ENCODE results near the gene TMEM212. TPM values are rescaled to one million over a fixed set of nuclear protein-coding genes. Genes with fewer than 3 reads are reported as not detected.
A peak's percentile ranks its signal among the peaks of the same experiment; 100 is the strongest.
"Not testable (repeated sequence)": the region's sequence is repeated elsewhere in the genome, so short reads cannot be mapped to it uniquely, and the experiment has no call there.

TMEM212 gene
- total RNA-seq, 1 donor from 2014 or later, result not detected

DNA sequence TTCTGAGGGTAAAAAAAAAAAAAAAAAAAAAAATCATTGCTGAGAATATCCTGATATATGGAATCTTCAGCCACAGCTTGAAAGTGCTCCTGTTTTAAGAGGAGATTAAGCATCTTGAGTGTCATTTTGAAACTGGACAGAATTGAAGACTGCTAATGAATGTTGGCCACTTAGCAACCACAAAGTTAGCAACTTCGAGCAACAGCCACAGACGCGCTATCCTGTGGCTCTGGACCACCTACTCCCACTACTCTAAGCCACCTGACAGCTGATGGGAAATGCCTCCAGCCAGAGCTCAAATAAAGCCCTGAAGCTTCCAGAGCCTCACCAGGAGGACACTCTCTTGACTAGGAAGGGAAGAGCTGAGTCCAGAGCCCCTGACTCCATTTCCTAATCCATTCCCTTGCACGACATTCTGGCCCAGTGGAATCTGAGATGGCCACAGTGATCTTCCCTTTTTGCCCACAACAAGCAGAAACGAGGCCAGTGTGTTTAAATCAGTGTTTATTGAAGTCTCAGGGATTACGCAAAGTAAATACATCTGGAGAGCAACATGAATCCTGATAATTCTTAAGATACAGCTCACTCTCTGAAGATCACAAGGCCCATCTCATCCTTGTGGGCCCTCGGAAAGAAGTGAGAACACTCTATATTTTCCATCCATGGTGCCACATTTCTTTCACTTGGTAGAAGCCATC, 58.6 kb downstream of the TMEM212 start:
- H3K9me3 Mint-ChIP-seq (ENCODE audit: unreplicated experiment), result peaks cover 11% of the 10 kb centered on the region
- H3K9ac ChIP-seq (ENCODE audit: low read length), result no peak overlapping the region
- H3K4me3 ChIP-seq (ENCODE audit: insufficient read depth, low read depth, low read length), result no peak overlapping the region
- TF ChIP-seq, protein P1, sequence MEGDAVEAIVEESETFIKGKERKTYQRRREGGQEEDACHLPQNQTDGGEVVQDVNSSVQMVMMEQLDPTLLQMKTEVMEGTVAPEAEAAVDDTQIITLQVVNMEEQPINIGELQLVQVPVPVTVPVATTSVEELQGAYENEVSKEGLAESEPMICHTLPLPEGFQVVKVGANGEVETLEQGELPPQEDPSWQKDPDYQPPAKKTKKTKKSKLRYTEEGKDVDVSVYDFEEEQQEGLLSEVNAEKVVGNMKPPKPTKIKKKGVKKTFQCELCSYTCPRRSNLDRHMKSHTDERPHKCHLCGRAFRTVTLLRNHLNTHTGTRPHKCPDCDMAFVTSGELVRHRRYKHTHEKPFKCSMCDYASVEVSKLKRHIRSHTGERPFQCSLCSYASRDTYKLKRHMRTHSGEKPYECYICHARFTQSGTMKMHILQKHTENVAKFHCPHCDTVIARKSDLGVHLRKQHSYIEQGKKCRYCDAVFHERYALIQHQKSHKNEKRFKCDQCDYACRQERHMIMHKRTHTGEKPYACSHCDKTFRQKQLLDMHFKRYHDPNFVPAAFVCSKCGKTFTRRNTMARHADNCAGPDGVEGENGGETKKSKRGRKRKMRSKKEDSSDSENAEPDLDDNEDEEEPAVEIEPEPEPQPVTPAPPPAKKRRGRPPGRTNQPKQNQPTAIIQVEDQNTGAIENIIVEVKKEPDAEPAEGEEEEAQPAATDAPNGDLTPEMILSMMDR (IDR thresholded peaks at IDR 0.05; ENCODE audit: insufficient read depth, low read depth, low read length), result no peak
- no peak for TF ChIP-seq EZH2 (IDR thresholded peaks at IDR 0.05; ENCODE audit: insufficient read depth, low read length)
- no peak overlapping the region for H3K27ac ChIP-seq (ENCODE audit: low read depth, low read length)
- no peaks in the 10 kb centered on the region for H3K27me3 Mint-ChIP-seq (ENCODE audit: low read depth, unreplicated experiment)
- H3K4me1 ChIP-seq (ENCODE audit: insufficient read depth, low read length), result no peaks in the 10 kb centered on the region
- H3K4me3 Mint-ChIP-seq (ENCODE audit: unreplicated experiment), result no peak overlapping the region
- H4K20me1 ChIP-seq (ENCODE audit: insufficient read depth, low read length), result no peaks in the 10 kb centered on the region
- no peaks in the 10 kb centered on the region for H3K79me2 ChIP-seq (ENCODE audit: insufficient read depth, low read length)
- H3K36me3 Mint-ChIP-seq (ENCODE audit: low read depth, unreplicated experiment), result peaks cover 4% of the 10 kb centered on the region
- FAIRE-seq, result no peak
- H3K27ac Mint-ChIP-seq (ENCODE audit: unreplicated experiment), result no peak overlapping the region
- no peaks in the 10 kb centered on the region for H3K9me3 ChIP-seq (ENCODE audit: insufficient read depth, low read depth, low read length)
- H3K27me3 ChIP-seq (ENCODE audit: insufficient read depth, low read length), result no peaks in the 10 kb centered on the region
- DNase-seq (ENCODE audit: low read depth), result no peak
- no peak overlapping the region for H3K4me2 ChIP-seq (ENCODE audit: low read length)
- H3K4me1 Mint-ChIP-seq (ENCODE audit: low read depth, unreplicated experiment), result peaks cover 6% of the 10 kb centered on the region
- no peaks in the 10 kb centered on the region for H3K36me3 ChIP-seq (ENCODE audit: insufficient read depth, low read length)
- H2AFZ ChIP-seq (ENCODE audit: low read depth, low read length), result no peak overlapping the region

DNA sequence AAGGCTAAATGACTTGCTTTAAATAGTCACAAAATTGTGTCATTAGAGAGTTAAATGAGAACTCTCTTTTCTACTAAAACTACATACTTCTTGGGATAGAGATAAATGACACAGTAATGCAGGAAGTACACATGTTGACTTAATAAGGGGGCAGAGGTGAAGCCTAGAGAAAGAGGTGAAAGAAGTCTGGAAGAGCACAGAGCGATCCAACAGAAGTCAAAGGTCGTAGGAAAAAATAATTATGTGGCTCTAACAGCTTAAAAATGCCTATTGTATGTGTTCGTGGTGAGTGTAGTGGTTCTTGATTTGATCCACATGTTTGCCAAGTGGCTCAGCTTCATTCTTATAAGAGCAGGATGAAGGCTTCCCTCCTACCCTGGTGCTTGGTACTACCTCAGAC, 61.7 kb downstream of the TMEM212 start:
- no peak overlapping the region for H3K9ac ChIP-seq (ENCODE audit: low read length)
- no peak for FAIRE-seq
- no peaks in the 10 kb centered on the region for H3K79me2 ChIP-seq (ENCODE audit: insufficient read depth, low read length)
- Mint-ChIP-seq H3K27me3 (ENCODE audit: low read depth, unreplicated experiment) (no peaks in the 10 kb centered on the region), H3K4me3 (ENCODE audit: unreplicated experiment) (no peak overlapping the region), H3K4me1 (ENCODE audit: low read depth, unreplicated experiment) (peaks cover 6% of the 10 kb centered on the region), H3K9me3 (ENCODE audit: unreplicated experiment) (peaks cover 15% of the 10 kb centered on the region), H3K36me3 (ENCODE audit: low read depth, unreplicated experiment) (peaks cover 4% of the 10 kb centered on the region), H3K27ac (ENCODE audit: unreplicated experiment) (no peak overlapping the region)
- no peaks in the 10 kb centered on the region for H3K36me3 ChIP-seq (ENCODE audit: insufficient read depth, low read length)
- H3K9me3 ChIP-seq (ENCODE audit: insufficient read depth, low read depth, low read length), result no peaks in the 10 kb centered on the region
- no peak for TF ChIP-seq EZH2 (IDR thresholded peaks at IDR 0.05; ENCODE audit: insufficient read depth, low read length)
- TF ChIP-seq, protein P1 (IDR thresholded peaks at IDR 0.05; ENCODE audit: insufficient read depth, low read depth, low read length), result no peak
- H3K27me3 ChIP-seq (ENCODE audit: insufficient read depth, low read length), result no peaks in the 10 kb centered on the region
- H2AFZ ChIP-seq (ENCODE audit: low read depth, low read length), result no peak overlapping the region
- H4K20me1 ChIP-seq (ENCODE audit: insufficient read depth, low read length), result no peaks in the 10 kb centered on the region
- DNase-seq (ENCODE audit: low read depth), result peak; percentile 18
- H3K27ac ChIP-seq (ENCODE audit: low read depth, low read length), result no peak overlapping the region
- no peak overlapping the region for H3K4me2 ChIP-seq (ENCODE audit: low read length)
- no peaks in the 10 kb centered on the region for H3K4me1 ChIP-seq (ENCODE audit: insufficient read depth, low read length)
- H3K4me3 ChIP-seq (ENCODE audit: insufficient read depth, low read depth, low read length), result no peak overlapping the region

DNA sequence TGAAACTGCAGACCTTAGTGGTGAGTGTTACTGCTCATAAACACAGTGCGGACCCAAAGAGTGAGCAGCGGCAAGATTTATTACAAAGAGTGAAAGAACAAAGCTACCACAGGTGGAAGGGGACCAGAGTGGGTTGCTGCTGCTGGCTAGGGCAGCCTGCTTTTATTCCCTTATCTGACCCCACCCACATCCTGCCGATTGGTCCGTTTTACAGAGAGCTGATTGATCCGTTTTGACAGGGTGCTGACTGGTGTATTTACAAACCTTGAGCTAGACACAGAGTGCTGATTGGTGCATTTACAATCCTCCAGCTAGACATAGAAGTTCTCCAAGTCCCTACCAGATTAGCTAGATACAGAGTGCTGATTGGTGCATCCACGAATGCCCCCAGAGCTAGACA, 63.4 kb downstream of the TMEM212 start:
- not testable (repeated sequence) for H3K27me3 ChIP-seq (ENCODE audit: insufficient read depth, low read length); H4K20me1 ChIP-seq (ENCODE audit: insufficient read depth, low read length); H3K4me2 ChIP-seq (ENCODE audit: low read length); H3K4me1 ChIP-seq (ENCODE audit: insufficient read depth, low read length); H3K4me1 Mint-ChIP-seq (ENCODE audit: low read depth, unreplicated experiment); H3K27me3 Mint-ChIP-seq (ENCODE audit: low read depth, unreplicated experiment); H3K27ac Mint-ChIP-seq (ENCODE audit: unreplicated experiment); H3K79me2 ChIP-seq (ENCODE audit: insufficient read depth, low read length); H3K4me3 ChIP-seq (ENCODE audit: insufficient read depth, low read depth, low read length); H3K9me3 ChIP-seq (ENCODE audit: insufficient read depth, low read depth, low read length); FAIRE-seq; H3K36me3 Mint-ChIP-seq (ENCODE audit: low read depth, unreplicated experiment); H2AFZ ChIP-seq (ENCODE audit: low read depth, low read length); H3K9ac ChIP-seq (ENCODE audit: low read length); H3K27ac ChIP-seq (ENCODE audit: low read depth, low read length); H3K4me3 Mint-ChIP-seq (ENCODE audit: unreplicated experiment); H3K36me3 ChIP-seq (ENCODE audit: insufficient read depth, low read length); DNase-seq (ENCODE audit: low read depth)
- peaks cover 15% of the 10 kb centered on the region for H3K9me3 Mint-ChIP-seq (ENCODE audit: unreplicated experiment)
